ENCODE results near the gene C1orf210. TPM values are rescaled to one million over a fixed set of nuclear protein-coding genes. Genes with fewer than 3 reads are reported as not detected.

C1orf210 gene
- total and polyA plus RNA-seq, 11 donors, result not detected

- no peaks in the 10 kb centered on the region for H3K9me3 ChIP-seq
- WGBS, 4 donors, result 40 to 55% (median 49%) methylated on average over 2 of the region's 2 CpGs
- ATAC-seq (no peak), DNase-seq (no peak)
- intact Hi-C loops (cut with DNase I), result no loop called here
- no peak overlapping the region for H3K27ac ChIP-seq
- TF ChIP-seq POLR2A (IDR thresholded peaks at IDR 0.05) (no peak), CTCF (IDR thresholded peaks at IDR 0.05) (no peak)
- H3K4me1 ChIP-seq, result no peaks in the 10 kb centered on the region
- H3K27me3 ChIP-seq, result no peaks in the 10 kb centered on the region
- no peaks in the 10 kb centered on the region for H3K36me3 ChIP-seq
- H3K4me3 ChIP-seq, result no peak overlapping the region
These were observed 4.7 kb downstream of the C1orf210 start for GRCh38 chr1:43280692-43281091.

DNA sequence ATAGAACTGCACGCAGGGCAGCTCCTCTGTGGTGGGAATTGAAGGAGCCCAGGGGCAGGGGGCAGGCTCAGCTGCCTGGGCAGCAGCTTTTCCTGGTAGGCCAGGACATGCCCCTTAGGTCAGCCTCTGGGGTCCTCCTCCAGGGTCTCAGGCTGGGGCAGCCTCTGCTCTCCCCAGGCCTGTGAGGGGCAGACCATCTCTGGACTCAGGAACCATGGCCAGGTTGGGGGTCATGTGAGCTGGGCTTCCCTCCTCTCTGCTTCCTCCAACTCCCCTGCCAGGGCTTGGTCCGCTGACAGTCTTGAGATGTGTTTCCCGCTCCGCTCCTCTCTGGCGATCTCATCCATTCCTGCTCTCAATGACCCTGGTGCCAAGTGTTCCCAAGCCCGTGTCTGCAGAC lies 5.7 kb downstream of the C1orf210 start:
- H3K9me3 ChIP-seq, result no peaks in the 10 kb centered on the region
- DNase-seq (no peak), ATAC-seq (no peak)
- no peaks in the 10 kb centered on the region for H3K36me3 ChIP-seq
- WGBS, 4 donors, result 93 to 96% (median 96%) methylated on average over 6 of the region's 6 CpGs
- H3K4me1 ChIP-seq, result peaks cover 0 to 2% (median 0%) of the 10 kb centered on the region in 12 donors
- intact Hi-C loops (cut with DNase I), result no loop called here
- H3K27me3 ChIP-seq, result no peaks in the 10 kb centered on the region
- no peak overlapping the region for H3K4me3 ChIP-seq
- no peak overlapping the region for H3K27ac ChIP-seq
- no peak for TF ChIP-seq CTCF (IDR thresholded peaks at IDR 0.05)
- TF ChIP-seq POLR2A (IDR thresholded peaks at IDR 0.05), result no peak

GRCh38 chr1:43279161-43279560 lies 6.2 kb downstream of the C1orf210 start:
- TF ChIP-seq CTCF (IDR thresholded peaks at IDR 0.05) (no peak), POLR2A (IDR thresholded peaks at IDR 0.05) (no peak)
- H3K4me3 ChIP-seq, result no peak overlapping the region
- peaks cover 0 to 7% (median 3%) of the 10 kb centered on the region in 12 donors for H3K4me1 ChIP-seq
- intact Hi-C loops (cut with DNase I), result no loop called here
- 92 to 100% (median 93%) methylated on average over 3 to 5 of the region's 5 CpGs for WGBS, 4 donors
- no peak overlapping the region for H3K27ac ChIP-seq
- DNase-seq (no peak), ATAC-seq (no peak)
- H3K27me3 ChIP-seq, result no peaks in the 10 kb centered on the region
- no peaks in the 10 kb centered on the region for H3K9me3 ChIP-seq
- no peaks in the 10 kb centered on the region for H3K36me3 ChIP-seq

DNA sequence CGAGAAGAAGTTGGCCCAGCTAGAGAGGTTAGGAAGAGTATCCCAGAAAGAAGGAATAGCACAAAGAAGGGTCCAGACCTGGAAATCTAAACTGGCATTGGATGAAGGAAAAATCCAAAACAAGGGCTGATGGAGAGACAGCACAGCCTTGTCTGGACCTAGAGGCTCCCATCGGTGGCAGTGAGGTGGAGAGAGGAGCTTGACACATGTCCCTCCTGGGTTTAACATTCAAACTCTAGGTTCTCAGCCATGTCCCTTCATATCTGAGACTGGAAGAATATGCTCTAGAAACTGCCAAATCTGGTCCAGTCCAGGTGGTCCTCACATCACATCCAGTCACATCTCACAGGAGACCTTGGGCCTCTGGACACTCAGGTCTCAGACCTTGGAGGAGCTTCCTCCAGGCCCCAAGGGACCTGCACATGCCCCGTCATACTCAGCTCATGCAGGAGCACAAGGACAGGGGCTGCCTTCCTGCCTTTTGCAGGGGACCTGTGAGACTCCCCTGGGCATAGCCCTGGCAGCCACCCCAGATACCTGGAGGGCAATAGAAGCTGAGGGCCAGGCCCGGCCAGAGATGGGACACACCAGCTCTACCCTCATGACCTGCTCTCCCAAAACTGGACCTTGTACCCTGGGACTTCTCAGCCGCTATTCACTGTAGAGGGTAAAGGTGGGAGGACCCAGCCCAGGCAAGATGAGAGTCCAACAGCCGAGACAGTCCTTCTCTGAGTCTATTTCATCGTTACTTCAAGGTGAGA lies 8.1 kb downstream of the C1orf210 start:
- intact Hi-C loops (cut with DNase I), result no loop called here
- Histone ChIP-seq H3K9me3 (no peaks in the 10 kb centered on the region), H3K4me1 (peaks cover 0 to 10% (median 5%) of the 10 kb centered on the region in 12 donors), H3K27ac (no peak overlapping the region), H3K36me3 (no peaks in the 10 kb centered on the region), H3K27me3 (no peaks in the 10 kb centered on the region), H3K4me3 (no peak overlapping the region)
- ATAC-seq (no peak), DNase-seq (no peak)
- TF ChIP-seq CTCF (IDR thresholded peaks at IDR 0.05) (no peak), POLR2A (IDR thresholded peaks at IDR 0.05) (no peak)
- 90 to 93% (median 92%) methylated on average over 7 of the region's 7 CpGs for WGBS, 4 donors
